ENCODE measurements around the gene PTPN11.

PTPN11 gene

DNA sequence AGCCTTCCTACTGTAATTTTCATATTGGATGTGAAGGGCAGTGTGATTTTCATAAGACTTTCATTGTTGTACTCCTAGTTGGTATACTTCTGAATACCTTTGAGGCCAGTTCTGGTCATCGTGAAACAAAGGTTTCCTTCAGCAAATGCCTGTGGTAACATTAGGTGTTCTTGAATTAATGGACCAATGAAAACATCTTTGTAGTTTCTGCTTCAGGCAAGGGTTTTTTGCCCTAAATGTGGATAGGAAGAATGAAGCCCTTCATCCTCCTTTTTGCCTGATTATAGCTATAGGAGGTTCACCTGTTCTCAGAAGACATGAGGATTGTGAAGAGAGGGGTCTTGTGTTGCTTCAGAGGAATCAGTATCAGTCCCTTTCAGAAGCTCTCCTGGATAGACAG is 60.7 kb downstream of the PTPN11 start:
- Histone ChIP-seq H4K20me1 (ENCODE audit: insufficient read depth) (no peaks in the 10 kb centered on the region), H3K9ac (no peak overlapping the region), H3K79me2 (ENCODE audit: insufficient read depth, low read depth) (no peaks in the 10 kb centered on the region), H3K27ac (no peak overlapping the region), H3K4me3 (IDR thresholded peaks at IDR 0.05; ENCODE audit: insufficient read depth, low read depth, low read length) (no peak overlapping the region), H2AFZ (ENCODE audit: low read depth) (no peak overlapping the region), H3K36me3 (ENCODE audit: insufficient read depth) (no peaks in the 10 kb centered on the region), H3K4me2 (no peak overlapping the region), H3K27me3 (ENCODE audit: insufficient read depth, low read depth) (no peaks in the 10 kb centered on the region), H3K4me1 (ENCODE audit: low read depth, poor library complexity, severe bottlenecking) (no peaks in the 10 kb centered on the region)
- TF ChIP-seq, protein P1, sequence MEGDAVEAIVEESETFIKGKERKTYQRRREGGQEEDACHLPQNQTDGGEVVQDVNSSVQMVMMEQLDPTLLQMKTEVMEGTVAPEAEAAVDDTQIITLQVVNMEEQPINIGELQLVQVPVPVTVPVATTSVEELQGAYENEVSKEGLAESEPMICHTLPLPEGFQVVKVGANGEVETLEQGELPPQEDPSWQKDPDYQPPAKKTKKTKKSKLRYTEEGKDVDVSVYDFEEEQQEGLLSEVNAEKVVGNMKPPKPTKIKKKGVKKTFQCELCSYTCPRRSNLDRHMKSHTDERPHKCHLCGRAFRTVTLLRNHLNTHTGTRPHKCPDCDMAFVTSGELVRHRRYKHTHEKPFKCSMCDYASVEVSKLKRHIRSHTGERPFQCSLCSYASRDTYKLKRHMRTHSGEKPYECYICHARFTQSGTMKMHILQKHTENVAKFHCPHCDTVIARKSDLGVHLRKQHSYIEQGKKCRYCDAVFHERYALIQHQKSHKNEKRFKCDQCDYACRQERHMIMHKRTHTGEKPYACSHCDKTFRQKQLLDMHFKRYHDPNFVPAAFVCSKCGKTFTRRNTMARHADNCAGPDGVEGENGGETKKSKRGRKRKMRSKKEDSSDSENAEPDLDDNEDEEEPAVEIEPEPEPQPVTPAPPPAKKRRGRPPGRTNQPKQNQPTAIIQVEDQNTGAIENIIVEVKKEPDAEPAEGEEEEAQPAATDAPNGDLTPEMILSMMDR (conservative IDR thresholded peaks at IDR 0.05; ENCODE audit: low read depth, low read length) = no peak

DNA sequence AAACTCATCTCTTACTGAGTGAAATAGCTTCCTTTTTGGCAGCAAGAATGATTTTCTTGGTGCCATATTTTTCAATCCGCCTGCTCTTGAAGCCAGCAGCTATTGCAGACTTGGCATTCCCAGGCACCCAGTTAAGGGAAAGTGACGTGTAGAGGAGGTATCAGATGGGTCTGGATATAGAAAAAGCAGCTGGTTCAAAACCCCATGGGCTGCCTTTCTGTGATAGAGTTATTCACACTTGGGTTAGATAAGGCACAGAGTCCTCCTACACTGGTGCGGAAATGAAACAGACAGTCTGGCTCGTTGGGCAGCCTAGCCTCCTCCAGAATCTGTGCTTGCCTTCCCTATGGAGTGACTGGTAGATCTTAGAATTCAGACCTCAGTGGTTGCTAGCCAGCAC is 62.2 kb downstream of the PTPN11 start:
- no peaks in the 10 kb centered on the region for H3K36me3 ChIP-seq (ENCODE audit: insufficient read depth)
- no peak overlapping the region for H3K4me3 ChIP-seq (IDR thresholded peaks at IDR 0.05; ENCODE audit: insufficient read depth, low read depth, low read length)

DNA sequence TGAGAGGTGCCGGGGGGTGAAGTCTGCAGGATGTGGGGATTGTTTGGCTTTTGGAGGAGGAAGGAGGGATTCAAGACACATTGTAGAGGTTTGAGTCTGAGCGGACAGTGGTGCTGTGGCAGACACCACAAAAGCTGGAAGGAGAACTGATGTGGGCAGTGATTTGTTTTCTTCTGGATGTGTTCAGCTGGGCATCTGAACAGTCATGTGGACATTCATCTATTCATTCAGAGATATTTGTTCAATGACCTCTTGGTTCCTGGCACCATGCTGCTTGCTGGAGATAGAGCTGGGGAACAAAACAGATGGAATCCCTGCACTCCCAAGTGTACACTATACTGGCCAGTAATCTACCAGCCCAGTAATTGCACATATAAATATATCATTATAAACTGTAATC is 64.0 kb downstream of the PTPN11 start:
- Histone ChIP-seq H3K4me1 (ENCODE audit: low read depth, poor library complexity, severe bottlenecking) (no peaks in the 10 kb centered on the region), H3K36me3 (ENCODE audit: insufficient read depth) (no peaks in the 10 kb centered on the region)

More for the DNA sequence above, 62.2 kb downstream of the PTPN11 start:
- Histone ChIP-seq H3K9ac (no peak overlapping the region), H3K27me3 (ENCODE audit: insufficient read depth, low read depth) (no peaks in the 10 kb centered on the region), H4K20me1 (ENCODE audit: insufficient read depth) (no peaks in the 10 kb centered on the region), H3K4me1 (ENCODE audit: low read depth, poor library complexity, severe bottlenecking) (no peaks in the 10 kb centered on the region), H3K27ac (no peak overlapping the region), H3K79me2 (ENCODE audit: insufficient read depth, low read depth) (no peaks in the 10 kb centered on the region), H2AFZ (ENCODE audit: low read depth) (no peak overlapping the region), H3K4me2 (no peak overlapping the region)
- TF ChIP-seq, protein P1 (conservative IDR thresholded peaks at IDR 0.05; ENCODE audit: low read depth, low read length) = no peak

DNA sequence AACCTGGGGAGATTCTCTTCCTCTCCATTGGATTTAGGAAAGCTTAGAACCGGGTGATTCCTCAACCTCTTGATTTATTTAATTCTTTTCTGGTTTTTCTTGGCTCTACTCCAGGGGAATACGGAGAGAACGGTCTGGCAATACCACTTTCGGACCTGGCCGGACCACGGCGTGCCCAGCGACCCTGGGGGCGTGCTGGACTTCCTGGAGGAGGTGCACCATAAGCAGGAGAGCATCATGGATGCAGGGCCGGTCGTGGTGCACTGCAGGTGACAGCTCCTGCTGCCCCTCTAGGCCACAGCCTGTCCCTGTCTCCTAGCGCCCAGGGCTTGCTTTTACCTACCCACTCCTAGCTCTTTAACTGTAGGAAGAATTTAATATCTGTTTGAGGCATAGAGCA is 67.6 kb downstream of the PTPN11 start:
- no peaks in the 10 kb centered on the region for H3K79me2 ChIP-seq (ENCODE audit: insufficient read depth, low read depth)
- no peaks in the 10 kb centered on the region for H3K27me3 ChIP-seq (ENCODE audit: insufficient read depth, low read depth)
- H4K20me1 ChIP-seq (ENCODE audit: insufficient read depth) = no peaks in the 10 kb centered on the region
- H3K27ac ChIP-seq = no peak overlapping the region
- H3K4me1 ChIP-seq (ENCODE audit: low read depth, poor library complexity, severe bottlenecking) = no peaks in the 10 kb centered on the region
- no peak overlapping the region for H3K9ac ChIP-seq
- TF ChIP-seq, protein P1 (conservative IDR thresholded peaks at IDR 0.05; ENCODE audit: low read depth, low read length) = no peak
- H3K4me2 ChIP-seq = no peak overlapping the region
- no peak overlapping the region for H3K4me3 ChIP-seq (IDR thresholded peaks at IDR 0.05; ENCODE audit: insufficient read depth, low read depth, low read length)
- no peak overlapping the region for H2AFZ ChIP-seq (ENCODE audit: low read depth)
- H3K36me3 ChIP-seq (ENCODE audit: insufficient read depth) = no peaks in the 10 kb centered on the region

More for the DNA sequence above, 64.0 kb downstream of the PTPN11 start:
- H4K20me1 ChIP-seq (ENCODE audit: insufficient read depth) = no peaks in the 10 kb centered on the region
- H2AFZ ChIP-seq (ENCODE audit: low read depth) = no peak overlapping the region
- H3K27me3 ChIP-seq (ENCODE audit: insufficient read depth, low read depth) = no peaks in the 10 kb centered on the region
- H3K9ac ChIP-seq = no peak overlapping the region
- H3K79me2 ChIP-seq (ENCODE audit: insufficient read depth, low read depth) = no peaks in the 10 kb centered on the region
- no peak overlapping the region for H3K4me3 ChIP-seq (IDR thresholded peaks at IDR 0.05; ENCODE audit: insufficient read depth, low read depth, low read length)
- TF ChIP-seq, protein P1 (conservative IDR thresholded peaks at IDR 0.05; ENCODE audit: low read depth, low read length) = no peak
- H3K27ac ChIP-seq = no peak overlapping the region
- H3K4me2 ChIP-seq = no peak overlapping the region
